GM20000 (cell line): ENCODE data around the gene ETV3.
A peak's percentile ranks its signal among the peaks of the same experiment; 100 is the strongest.
"Not testable (repeated sequence)": the region's sequence is repeated elsewhere in the genome, so short reads cannot be mapped to it uniquely, and the experiment has no call there.

Experiments
- DNase-seq: peaks from one replicate; pipeline ENCODE4 v3.0.0; 2012; ENCODE audit warnings: low spot score
- TF ChIP-seq, protein P1 (sequence below): IDR thresholded peaks from 2 replicates; pipeline ENCODE4 v1.5.1; 2012; ENCODE audit warnings: mild to moderate bottlenecking, control low read depth; ENCODE audit errors: extremely low read depth, missing control alignments

The ETV3 gene

GRCh38 chr1:157138220-157139051 is at the start of gene ETV3:
ETV3 (minus strand) TSS chr1:157138395; CDS start chr1:157136352, 2,043 bp downstream.
- DNase-seq, result peak; percentile 96
- TF ChIP-seq, protein P1, sequence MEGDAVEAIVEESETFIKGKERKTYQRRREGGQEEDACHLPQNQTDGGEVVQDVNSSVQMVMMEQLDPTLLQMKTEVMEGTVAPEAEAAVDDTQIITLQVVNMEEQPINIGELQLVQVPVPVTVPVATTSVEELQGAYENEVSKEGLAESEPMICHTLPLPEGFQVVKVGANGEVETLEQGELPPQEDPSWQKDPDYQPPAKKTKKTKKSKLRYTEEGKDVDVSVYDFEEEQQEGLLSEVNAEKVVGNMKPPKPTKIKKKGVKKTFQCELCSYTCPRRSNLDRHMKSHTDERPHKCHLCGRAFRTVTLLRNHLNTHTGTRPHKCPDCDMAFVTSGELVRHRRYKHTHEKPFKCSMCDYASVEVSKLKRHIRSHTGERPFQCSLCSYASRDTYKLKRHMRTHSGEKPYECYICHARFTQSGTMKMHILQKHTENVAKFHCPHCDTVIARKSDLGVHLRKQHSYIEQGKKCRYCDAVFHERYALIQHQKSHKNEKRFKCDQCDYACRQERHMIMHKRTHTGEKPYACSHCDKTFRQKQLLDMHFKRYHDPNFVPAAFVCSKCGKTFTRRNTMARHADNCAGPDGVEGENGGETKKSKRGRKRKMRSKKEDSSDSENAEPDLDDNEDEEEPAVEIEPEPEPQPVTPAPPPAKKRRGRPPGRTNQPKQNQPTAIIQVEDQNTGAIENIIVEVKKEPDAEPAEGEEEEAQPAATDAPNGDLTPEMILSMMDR, result no peak

GRCh38 chr1:157186281-157186992 is 48.2 kb upstream of the ETV3 start:
- TF ChIP-seq, protein P1, result no peak
- no peak for DNase-seq

- no peak for DNase-seq
- TF ChIP-seq, protein P1, result no peak
These were observed 45.7 kb upstream of the ETV3 start for GRCh38 chr1:157183870-157184269.

- DNase-seq, result not testable (repeated sequence)
These were observed 44.2 kb upstream of the ETV3 start for GRCh38 chr1:157182371-157182770.

DNA sequence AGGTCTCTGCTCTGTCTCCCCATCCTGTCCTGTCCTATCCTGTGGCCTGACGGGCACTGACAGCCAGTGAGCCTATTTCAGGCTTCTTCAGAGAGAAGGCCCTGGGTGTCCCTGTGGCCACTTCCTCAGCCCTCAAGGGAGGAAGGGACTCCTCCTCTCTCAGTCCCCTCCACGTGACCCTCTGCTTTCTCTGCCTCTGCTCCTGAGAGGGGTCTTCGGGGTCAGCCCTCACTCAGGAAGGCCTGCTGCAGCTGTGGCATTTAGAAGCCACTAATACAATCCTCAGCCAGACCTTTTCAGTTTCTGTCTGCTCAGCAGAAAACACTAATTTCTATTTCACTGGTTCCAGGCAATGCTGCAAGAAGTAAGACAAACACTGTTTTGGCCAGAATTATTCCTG is 43.6 kb upstream of the ETV3 start:
- peak; percentile 25 for DNase-seq
- TF ChIP-seq, protein P1, result no peak

GRCh38 chr1:157181258-157181657 is 43.1 kb upstream of the ETV3 start:
- TF ChIP-seq, protein P1, result no peak
- peak; percentile 29 for DNase-seq

GRCh38 chr1:157178490-157178889 is 40.3 kb upstream of the ETV3 start:
- no peak for DNase-seq
- TF ChIP-seq, protein P1, result no peak
